Testis (tissue), 2 donors: ENCODE measurements around the gene SCG2.

Experiments used
- CTCF ChIP-seq, 3 experiments: fragments of 450-650 bp in 2 of 3; fragments of 200-600 bp in 1 of 3; sonication (generic) in 1 of 3; IDR thresholded peaks; one replicate each; pipeline ENCODE4 v1.5.1; 2016 to 2019; ENCODE audit warnings: antibody characterized with exemption in 3 of 3, mild to moderate bottlenecking in 2 of 3, moderate library complexity in 1 of 3
- POLR2A ChIP-seq: fragments of 450-650 bp; IDR thresholded peaks from one replicate; pipeline ENCODE4 v1.6.1; 2017; ENCODE audit warnings: antibody characterized with exemption, mild to moderate bottlenecking, moderate library complexity

- no peak for TF ChIP-seq CTCF (IDR thresholded peaks at IDR 0.05)
- TF ChIP-seq POLR2A = no peak
These were observed 47.2 kb downstream of the SCG2 start for GRCh38 chr2:223554923-223555322.
